Middle frontal gyrus (tissue), 1 donor: Measurements from ENCODE around the gene ATP8A2.

ENCODE experiments used
- DNase-seq: peaks from one replicate; pipeline ENCODE4 v3.0.0-alpha.2; 2015; ENCODE audit warnings: low spot score; ENCODE audit errors: extremely low spot score

Gene ATP8A2

DNA sequence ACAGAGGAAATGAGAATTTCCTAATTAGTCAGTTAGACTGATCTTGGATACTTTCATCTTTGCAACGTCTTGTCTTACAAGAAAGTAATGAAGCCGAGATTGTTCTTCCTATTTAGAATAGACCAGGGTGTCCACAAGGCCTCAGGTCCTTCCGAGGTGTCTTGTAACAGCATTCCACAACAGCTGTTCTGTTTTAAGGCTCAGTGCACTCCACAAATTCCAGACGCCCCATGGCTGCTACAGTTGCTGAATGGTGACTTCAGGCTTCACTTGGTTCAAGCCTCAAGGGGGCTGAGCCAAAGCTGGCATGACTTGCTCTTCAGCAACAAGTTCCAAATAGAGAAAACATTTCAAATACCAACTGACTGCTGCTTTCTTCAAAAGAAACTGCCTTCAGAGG lies 536.6 kb downstream of the ATP8A2 start:
- DNase-seq: no peak

DNA sequence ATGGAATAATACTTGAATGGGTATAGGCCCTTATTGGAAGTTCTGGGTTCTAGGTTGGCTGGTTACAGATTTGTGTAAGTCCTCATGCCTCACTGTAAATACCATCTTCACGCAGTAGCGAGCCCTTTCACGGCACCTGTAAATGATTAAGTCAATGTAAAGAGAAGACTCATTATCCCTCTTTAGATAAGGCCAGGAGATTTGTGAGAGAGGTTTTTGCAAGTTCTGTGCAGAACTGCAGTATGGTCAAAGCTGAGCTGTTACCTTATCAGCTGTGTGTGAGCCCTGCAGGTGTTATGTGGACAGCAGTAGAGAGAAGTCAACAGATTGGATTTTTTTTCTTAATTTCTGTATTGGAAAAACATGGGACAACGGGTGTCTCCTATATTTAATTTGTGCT lies 538.5 kb downstream of the ATP8A2 start:
- DNase-seq: no peak

DNA sequence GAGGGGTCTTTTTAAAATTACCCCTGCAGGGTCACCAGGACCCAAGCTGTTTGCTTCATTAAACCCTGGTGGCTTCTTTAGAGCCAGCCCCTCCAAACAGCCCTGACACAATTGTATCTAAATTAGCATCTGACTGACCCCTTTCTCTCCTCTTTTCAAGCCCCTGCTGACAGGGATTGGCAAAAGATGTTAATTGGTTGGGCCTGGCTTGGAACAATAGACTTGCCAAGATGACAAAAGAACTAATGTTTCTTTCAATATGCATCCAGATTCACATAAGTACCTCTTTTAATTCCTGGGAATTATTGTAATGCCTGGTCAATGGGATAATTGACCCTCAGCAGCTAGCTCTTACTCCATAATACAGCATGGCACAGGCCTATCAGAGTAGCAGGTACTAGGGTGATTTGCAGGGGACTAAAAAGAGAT lies 539.2 kb downstream of the ATP8A2 start:
- no peak for DNase-seq

DNA sequence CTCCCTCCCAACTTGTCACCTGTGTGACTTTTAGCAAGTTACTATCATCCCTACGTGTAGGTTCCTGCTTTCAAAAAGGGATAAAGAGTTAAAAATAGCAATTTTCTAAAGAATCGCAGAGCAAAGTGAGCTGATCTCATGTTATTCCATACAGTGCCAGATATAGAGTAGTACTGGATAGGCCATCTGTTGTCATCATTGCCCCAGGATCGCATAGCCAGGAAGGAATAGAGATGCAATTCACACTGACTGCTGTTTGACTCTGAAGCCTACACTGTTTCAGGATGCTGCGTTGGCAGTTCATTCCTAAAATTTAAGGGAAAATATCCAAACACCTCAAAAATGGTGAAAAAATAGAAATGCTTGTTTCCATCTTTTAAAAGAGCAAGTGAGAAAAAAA lies 541.2 kb downstream of the ATP8A2 start:
- no peak for DNase-seq

DNA sequence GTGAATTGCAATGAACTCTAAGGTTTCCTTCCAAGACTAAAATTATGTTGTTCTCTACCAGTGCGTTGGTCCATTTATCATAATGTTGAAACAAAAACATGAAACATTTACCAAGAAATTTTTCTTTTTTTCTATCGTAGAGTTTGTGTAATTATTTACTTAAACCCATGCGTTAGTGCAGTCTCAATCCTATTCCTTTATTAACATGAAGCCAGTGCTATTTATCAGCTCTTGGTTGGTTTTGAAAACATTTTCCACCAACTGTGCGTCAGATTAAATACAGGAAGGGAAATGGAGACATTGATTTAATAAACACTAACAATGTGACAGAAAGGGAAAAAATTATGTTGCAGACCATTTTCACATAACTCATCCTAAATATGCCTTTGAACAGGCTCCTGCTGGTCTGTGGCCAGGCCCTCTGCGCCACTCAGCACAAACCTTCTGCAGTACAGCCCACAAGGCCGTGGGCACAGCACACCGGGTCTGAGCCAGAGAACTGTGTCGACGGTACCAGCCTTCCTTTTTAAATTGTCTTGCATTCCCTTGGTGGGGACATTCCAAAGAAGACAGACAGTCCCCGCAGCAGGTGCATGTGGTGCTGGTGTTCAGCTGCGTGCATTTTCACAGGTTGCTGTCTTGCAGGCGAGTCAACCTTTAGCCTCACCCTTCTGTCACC lies 544.2 kb downstream of the ATP8A2 start:
- no peak for DNase-seq

DNA sequence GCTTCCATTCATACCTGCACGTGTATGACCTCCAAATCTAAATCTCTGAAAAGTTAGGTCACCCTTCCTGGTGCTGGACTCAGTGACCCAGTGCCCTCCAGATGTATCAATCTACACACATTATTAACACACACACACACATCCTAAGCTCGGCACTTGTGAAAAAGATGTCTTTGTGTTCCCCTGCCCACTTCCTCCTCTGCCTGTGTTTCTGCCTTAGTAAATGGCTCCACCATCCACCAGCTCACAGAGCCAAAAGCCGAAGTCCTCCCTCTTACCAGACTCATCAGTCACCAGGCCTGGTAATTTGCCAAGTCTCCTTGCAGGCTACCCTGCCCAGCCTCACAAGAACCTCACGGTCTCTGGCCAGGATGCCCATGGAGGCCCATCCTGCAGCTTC lies 548.5 kb downstream of the ATP8A2 start:
- DNase-seq: no peak

DNA sequence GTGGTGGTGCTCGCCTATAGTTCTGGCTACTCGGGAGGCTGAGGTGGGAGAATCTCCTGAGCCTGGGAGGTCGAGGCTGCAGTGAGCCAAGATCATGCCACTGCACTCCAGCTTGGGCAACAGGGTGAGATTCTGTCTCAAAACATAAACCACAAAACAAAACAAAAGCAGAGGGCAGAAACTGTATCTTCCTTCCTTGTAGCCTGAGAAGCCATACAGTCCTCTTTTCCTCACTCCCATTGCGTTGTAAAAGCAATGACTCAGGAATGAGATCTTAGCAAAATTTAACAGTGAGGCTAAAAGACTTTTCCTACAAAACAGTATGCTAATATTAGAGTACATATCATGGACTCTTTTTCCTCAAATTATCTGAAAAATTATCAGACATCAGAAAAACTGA lies 549.2 kb downstream of the ATP8A2 start:
- DNase-seq: no peak

DNA sequence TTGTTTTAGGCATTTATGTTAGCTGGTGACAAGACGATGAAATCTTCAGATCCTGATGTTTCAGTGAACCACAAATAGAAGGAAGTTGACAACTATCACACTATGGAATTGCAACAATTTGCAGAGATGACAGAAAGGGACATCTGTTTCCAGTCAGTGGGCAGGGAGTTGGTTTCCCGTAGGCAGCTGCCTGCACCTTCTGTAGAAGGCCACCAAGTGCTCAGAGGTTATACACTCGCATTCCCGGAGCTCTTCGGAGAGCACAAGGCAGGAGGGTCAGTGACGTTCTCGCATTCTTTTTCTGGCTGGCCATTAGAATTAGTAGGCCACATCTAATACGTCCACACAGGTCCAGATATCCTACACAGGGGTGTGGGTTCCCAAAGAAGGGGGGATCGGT lies 550.6 kb downstream of the ATP8A2 start:
- DNase-seq: no peak

DNA sequence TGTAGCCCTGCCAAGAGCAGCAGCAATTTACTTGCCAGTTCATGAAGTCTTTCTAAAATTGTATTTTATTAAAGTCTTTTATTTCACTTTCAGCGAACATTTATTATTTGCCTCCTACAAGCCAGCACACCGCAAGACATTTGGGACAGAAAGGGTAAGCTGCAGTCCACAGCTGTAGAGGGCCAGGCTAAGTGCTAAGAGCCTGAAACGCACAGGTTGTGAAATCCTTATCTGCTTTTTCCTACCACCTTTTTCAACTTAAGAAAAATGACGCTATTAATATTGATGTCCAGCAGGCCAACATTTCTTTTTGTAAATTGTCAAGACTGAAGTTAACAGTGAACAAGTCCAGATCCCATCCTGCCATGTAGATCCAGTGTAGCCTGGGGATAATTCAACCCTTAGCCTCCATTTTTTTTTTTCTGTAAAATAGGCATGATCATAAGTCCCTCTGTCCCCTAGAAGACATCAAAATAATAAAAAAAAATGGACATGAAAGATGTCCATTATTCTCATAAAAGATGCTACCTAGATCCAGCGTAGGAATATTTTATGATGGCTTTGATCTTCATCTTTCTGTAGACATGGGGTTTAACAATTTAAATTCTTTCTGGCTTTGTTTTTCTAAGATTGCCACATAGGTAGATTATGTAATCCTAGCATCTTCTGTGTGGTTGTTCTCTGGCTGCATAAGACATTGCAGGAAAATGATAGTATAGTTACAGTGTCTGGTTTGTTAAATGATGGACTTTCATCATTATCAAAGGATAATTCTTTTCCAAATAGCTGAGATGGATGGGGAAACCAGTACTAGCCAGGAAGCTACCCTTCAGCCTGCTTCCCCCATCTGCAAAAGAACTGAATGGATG lies 551.7 kb downstream of the ATP8A2 start:
- DNase-seq: no peak

DNA sequence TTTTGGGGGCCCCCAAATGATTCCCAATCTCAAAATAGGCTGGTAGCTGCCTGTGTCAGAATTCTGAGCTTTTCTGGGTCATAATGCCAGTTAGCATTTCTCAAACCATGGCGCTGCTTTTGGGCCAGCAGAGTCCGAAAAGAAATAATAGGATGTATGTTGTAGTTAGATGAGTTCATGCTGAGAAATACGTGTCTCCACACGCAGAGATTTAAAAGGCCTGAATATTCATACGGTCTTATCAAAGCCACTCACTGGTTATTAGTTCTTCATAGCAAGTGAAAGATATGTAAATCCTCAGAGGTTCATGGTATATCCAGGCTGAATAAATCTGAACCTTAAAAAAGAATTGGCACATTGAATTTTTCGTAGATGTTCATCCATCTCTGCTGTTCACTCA lies 555.6 kb downstream of the ATP8A2 start:
- no peak for DNase-seq

DNA sequence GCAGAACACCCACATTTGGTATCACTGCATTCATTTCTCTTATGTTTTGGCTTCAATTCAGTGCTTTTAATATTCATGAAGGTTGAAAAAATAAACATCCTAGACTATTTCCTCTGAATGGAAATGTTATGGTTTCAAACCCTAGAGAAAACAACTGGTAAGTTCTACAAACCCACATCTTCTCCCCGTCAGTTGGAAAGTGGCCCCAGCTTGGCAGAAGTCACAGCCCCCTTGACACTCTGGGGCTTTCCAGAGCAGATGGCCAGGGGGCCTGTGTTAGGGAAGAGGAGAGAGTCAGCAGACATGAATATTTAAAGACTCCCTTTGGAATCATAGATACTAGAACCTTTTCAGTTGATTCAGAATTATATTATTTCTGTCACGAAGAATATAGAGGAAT lies 556.2 kb downstream of the ATP8A2 start:
- no peak for DNase-seq

DNA sequence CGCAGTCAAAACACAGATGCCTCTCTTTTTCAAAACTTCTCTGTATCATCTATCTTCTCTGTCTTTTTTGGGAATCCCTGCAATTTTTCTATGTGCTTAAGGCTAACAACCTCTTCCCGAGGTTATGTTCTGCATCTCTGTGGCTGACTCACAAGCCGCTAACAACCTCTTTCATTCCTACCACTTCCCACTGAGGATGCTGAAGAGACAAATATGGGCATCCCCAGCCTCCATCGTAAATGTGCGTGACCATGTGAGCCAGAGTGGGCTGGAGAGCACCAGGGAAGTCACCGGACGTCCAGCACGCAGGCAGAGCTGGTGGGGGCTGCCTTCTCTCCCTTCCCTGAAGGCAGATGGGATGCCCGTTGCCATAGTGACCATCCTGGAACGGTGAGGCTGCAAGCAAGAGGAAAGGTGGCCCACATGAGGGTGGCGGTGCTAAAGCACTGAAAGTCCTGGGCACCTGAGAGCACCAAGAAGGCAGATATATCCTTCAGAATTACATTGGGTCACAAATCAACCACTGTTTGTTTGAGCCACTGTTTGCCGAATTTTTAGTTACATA lies 557.2 kb downstream of the ATP8A2 start:
- DNase-seq: no peak

DNA sequence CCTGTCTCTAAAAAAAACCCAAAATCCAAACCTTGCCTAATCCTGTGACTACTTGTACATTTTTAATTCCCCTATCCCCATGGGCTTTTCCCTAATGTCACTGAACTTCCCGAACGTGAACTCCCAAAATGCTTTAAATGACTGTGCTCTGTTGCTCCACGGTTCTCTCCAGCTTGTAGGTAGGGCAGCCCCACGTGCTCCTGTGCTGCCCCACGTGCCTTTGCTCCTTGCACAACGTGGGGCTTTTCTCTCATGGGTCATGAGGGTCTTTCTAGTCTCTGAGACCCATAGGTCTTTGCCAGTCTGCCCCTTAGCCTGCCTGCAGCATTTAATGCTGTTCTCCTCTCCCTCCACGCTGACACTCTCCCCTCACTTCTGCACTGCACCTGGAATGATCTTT lies 558.0 kb downstream of the ATP8A2 start:
- no peak for DNase-seq

DNA sequence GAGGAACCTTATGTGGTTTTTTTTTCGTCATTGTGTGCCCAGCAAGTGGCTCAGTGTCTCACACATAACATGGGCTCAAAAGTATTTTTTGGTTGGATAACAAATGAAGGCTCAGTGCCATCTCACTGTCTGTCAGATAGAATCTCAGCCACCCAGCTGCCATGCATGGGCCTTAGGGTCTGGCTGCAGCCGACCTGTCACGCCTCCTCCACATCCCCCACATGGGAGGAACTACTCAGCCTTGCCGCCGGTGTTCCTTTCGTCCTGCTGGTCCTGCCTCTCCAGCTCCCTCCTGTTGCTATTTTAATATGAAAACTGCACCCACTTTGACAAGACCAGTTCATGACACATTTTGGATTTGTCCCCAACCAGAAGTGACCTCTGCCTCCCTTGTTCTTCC lies 558.9 kb downstream of the ATP8A2 start:
- DNase-seq: no peak

DNA sequence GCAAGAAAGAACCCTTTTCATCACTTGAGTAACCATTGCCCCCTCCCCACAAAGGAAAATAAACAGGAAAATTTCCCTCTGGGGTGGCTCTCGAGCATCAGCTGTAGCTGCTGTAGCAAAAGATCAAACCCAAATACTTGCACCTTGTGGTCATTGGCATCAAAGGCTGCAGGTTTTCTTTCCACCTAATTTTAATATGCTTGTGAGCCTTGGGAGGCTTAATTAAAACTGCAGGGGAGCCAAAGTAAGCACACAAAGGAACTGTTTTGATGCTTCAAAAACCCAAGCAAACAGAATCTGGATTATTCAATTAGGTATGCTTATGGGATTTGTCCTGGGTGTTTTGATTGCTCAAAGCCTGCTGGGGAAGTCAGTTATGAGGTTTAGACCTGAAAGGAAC lies 560.6 kb downstream of the ATP8A2 start:
- DNase-seq: no peak

DNA sequence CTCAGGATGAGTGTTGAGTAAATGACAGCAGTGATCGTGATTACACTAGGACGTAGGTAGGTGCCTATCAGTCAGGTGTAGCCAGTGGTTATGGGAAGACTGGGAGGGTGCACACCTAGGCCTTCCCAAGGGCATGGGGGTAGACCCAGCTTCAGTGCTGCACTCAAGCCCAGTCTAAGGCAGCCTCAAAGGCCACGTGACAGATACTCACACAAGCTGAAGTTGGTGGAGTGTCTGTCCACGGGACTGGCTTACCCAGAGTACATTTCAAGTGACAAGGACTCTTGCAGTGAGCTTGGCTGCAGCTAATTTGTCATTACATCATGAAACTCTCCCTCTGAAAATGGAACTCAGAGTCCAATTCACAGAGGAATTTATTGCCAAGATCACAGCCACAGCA lies 561.7 kb downstream of the ATP8A2 start:
- no peak for DNase-seq

DNA sequence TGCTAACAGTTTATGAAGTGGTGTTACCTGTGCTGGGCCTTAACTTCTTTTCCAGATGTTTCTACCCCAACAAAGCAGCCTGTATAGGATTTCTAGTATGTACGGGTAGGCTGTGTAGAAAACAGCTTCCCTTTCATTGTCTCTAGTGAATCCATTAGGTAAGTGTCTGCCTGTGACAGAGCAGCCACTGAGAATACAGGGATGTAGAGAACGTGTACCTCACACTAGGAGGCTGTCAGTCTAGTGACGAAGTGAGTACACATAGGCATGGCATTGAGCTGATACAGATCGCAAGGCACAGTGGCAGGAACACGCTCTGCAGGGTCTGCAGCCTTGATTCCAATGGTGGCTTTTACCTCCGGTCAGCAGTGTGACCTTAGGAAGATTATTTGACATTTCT lies 562.4 kb downstream of the ATP8A2 start:
- no peak for DNase-seq

DNA sequence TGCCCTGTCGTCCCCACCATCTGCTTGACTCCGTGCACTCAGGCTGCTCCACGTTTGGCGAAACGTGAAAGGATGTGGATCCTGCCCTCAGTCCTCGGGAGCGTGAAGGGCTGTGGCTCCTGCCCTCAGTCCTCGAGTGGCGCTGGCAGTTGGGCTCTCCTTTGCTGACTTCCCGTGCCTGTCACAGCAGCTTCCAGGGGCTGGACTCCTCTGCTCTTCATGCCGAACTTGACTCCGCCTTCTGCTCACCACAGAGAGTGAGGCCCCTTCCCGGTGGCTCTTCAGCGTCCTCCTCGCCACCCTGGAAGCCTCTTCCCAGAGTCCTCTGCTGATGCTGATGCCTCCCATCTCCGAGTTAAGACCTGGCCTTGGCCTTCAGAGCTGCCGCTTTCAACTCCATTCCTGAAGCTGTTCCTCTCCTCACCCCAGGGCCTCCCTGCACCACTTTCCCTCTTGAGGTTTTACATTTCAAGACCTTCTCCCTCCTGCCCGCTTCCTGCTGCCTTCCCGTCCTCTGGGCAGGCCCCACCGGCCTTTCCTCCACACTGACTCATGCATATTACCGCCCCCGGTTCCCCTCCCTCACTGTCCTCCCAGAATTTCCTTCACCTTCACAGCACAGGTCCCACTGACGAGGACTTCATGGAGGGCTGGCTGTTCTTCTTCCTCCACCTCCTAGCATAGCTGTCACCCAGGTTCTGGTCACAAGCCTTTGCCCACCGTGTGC lies 568.4 kb downstream of the ATP8A2 start:
- no peak for DNase-seq

DNA sequence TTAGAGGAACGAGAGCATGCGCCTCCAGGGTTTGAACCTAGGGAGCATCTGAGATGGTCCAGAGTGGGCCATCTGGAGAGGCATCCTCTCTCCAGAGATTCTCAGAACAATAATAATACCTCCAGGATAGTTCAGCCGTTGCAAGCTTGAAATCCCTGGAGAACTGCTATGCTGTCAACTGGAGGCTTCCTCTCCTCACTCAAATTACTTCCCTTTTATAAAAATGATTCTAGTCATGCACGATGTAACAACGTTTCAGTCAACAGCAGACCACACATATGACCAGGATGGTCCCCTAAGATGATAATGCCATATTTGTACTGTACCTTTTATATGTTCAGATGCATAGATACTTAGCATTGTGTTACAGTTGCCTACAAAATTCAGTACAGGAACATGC lies 571.3 kb downstream of the ATP8A2 start:
- DNase-seq: no peak

DNA sequence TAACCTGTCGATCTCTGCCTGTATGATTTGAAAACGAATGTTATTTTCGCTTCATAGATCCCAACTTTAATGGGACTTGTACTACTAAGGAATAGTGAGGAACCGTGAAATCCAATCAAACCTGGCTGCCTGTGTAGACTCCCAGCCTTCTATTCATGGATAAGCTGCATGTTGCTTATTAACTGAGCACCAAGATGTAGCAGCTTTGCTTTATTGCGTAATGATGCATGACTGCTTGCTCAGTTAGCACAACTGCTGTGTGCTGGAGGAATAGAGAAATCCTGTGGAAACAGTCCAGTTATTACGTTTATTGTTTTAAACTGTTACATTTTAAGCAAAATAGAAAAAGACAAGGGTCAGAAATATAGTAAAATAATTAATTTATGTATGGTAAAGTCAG lies 571.9 kb downstream of the ATP8A2 start:
- no peak for DNase-seq

DNA sequence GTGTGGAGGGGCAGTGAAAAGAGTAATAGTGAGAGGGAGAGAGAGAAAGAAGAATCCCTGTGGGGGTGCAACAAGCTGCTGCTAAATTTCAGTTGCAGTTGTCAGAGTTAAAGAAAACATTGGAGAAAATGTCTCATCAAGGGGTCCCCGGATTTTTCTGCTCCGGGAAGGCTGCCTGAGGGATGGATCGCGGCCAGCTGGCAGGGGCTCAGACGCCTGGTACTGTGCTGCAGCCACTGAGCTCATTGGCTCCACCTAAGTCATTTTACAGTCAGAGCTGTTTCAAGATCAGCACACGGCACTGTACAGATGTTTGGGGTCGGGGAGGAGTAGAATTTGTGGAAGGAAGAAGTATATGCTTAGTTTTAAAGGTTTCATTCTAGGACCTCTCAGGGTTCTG lies 573.8 kb downstream of the ATP8A2 start:
- DNase-seq: no peak

DNA sequence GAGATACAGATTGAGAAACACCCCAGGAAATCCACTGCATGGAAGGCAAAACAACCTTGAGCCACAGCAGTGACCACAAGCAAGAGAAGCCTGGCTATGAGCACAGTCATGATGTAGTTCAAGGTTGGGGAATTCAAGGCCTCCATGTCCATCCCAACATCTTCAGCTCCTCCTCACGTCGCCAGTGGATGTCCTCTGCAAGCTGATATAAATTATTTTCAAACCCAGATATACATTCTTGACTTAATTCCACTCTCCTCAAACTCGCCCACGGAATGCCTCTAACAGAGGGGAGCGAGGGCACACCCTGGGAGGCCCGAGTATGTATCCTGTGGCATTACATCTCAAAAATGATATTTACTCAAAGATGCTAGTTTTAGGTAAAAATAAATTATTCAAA lies 574.5 kb downstream of the ATP8A2 start:
- no peak for DNase-seq
